ENCODE results near the gene ZDHHC14. TPM values are rescaled to one million over a fixed set of nuclear protein-coding genes. Genes with fewer than 3 reads are reported as not detected.
A peak's percentile ranks its signal among the peaks of the same experiment; 100 is the strongest.

Gene ZDHHC14
- total RNA-seq, 1 experiment from 2014 or later = 17.3 TPM

DNA sequence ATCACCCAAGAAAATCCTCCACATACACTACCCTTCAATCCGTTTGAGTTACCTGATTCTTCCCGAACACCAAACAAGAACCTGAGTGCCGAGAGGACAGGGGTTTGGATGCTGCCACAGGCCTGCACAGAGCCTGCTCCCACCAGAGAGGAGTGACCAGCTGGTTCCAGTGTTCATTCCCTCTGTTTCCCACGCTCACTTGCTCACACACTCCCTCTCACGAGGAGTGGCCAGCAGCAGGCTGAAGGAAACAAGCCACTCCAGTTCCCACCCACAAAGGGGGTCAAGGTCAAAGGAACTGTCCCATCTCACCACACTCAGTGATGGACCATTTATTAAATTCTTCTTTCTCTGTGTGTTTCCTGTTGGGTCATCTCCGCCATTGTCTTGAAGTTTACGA, 344.8 kb downstream of the ZDHHC14 start:
- Mint-ChIP-seq H3K36me3 (ENCODE audit: insufficient read depth, unreplicated experiment) (no peaks in the 10 kb centered on the region), H3K27ac (ENCODE audit: unreplicated experiment) (no peak overlapping the region), H3K4me1 (ENCODE audit: low read depth, unreplicated experiment) (peaks cover 21% of the 10 kb centered on the region), H3K27me3 (ENCODE audit: unreplicated experiment) (no peaks in the 10 kb centered on the region), H3K9me3 (ENCODE audit: low read depth, unreplicated experiment) (peaks cover 6% of the 10 kb centered on the region), H3K4me3 (ENCODE audit: low read depth, unreplicated experiment) (no peak overlapping the region)
- TF ChIP-seq, protein P1, sequence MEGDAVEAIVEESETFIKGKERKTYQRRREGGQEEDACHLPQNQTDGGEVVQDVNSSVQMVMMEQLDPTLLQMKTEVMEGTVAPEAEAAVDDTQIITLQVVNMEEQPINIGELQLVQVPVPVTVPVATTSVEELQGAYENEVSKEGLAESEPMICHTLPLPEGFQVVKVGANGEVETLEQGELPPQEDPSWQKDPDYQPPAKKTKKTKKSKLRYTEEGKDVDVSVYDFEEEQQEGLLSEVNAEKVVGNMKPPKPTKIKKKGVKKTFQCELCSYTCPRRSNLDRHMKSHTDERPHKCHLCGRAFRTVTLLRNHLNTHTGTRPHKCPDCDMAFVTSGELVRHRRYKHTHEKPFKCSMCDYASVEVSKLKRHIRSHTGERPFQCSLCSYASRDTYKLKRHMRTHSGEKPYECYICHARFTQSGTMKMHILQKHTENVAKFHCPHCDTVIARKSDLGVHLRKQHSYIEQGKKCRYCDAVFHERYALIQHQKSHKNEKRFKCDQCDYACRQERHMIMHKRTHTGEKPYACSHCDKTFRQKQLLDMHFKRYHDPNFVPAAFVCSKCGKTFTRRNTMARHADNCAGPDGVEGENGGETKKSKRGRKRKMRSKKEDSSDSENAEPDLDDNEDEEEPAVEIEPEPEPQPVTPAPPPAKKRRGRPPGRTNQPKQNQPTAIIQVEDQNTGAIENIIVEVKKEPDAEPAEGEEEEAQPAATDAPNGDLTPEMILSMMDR (IDR thresholded peaks at IDR 0.05; ENCODE audit: unreplicated experiment) = no peak
- BruUV-seq (replicated peaks) = no TSS peak
- intact Hi-C loops (cut with micrococcal nuclease; ENCODE audit: unreplicated experiment) = no loop called here
- DNase-seq = no peak
- CTCF ChIA-PET = no interaction called here

DNA sequence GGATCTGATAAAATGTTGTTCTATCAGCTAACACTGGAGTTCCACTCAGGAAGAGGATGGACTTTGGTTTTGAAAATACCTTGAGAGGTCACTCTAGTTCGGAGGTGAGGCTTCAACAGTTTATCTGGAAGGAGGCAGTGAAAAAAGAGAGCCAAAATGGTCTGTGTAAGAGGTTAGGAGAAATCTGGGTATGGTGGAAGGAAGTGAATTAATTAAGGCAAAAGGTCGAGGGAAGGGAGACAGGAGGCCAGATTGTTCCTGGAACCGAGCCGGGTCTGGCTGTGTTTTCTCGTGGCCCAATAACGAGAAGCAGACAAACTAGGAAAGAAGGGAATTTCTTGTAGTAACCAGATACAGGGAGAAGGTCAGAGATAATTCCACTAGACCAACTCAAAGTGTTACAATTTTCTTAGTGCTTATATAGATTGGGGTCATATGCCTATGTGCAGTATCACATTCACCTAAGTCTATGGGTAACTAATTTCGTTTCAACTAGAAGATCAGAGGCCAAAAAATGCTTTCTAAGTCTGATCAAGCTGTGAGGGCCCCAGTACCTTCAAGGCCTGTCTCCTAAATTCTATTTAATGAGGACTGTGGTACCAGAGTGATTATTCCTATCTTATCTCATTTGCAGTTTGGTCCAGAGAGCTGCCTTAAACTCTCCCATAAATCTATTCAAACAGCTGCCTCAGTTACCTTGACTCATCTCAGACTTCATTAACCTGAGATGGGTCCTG, 346.1 kb downstream of the ZDHHC14 start:
- Mint-ChIP-seq H3K4me1 (ENCODE audit: low read depth, unreplicated experiment) (peaks cover 21% of the 10 kb centered on the region), H3K27ac (ENCODE audit: unreplicated experiment) (peak overlapping the region; percentile 39), H3K27me3 (ENCODE audit: unreplicated experiment) (no peaks in the 10 kb centered on the region), H3K4me3 (ENCODE audit: low read depth, unreplicated experiment) (no peak overlapping the region), H3K36me3 (ENCODE audit: insufficient read depth, unreplicated experiment) (no peaks in the 10 kb centered on the region), H3K9me3 (ENCODE audit: low read depth, unreplicated experiment) (peaks cover 6% of the 10 kb centered on the region)
- BruUV-seq (replicated peaks) = no TSS peak
- TF ChIP-seq, protein P1 (IDR thresholded peaks at IDR 0.05; ENCODE audit: unreplicated experiment) = no peak
- intact Hi-C loops (cut with micrococcal nuclease; ENCODE audit: unreplicated experiment) = no loop called here
- CTCF ChIA-PET = interaction anchor here (0.9 to 1.1 kb wide), 2 partner anchors 9 to 29 kb away, joined by 3 read pairs; no protein-coding TSS in a partner anchor
- no peak for DNase-seq

Small RNA genes lying within 50 kb of the gene (microRNA-seq; reads per million reads assigned to microRNA genes)
- not detected for gene MIR3692

Other genes with a start within 250 kb of the ZDHHC14 start
- 7.9 and 9.9 TPM in 2 replicates for gene TMEM242, start 57.7 kb upstream of the ZDHHC14 start, total RNA-seq (2022)

All from Calu3 (cell line).